ENCODE measurements around the gene NREP. TPM values are rescaled to one million over a fixed set of nuclear protein-coding genes. Genes with fewer than 3 reads are reported as not detected.

NREP gene
- total and polyA plus RNA-seq, 4 experiments from 2014 or later: 0.25 to 0.80 (median 0.38) TPM

DNA sequence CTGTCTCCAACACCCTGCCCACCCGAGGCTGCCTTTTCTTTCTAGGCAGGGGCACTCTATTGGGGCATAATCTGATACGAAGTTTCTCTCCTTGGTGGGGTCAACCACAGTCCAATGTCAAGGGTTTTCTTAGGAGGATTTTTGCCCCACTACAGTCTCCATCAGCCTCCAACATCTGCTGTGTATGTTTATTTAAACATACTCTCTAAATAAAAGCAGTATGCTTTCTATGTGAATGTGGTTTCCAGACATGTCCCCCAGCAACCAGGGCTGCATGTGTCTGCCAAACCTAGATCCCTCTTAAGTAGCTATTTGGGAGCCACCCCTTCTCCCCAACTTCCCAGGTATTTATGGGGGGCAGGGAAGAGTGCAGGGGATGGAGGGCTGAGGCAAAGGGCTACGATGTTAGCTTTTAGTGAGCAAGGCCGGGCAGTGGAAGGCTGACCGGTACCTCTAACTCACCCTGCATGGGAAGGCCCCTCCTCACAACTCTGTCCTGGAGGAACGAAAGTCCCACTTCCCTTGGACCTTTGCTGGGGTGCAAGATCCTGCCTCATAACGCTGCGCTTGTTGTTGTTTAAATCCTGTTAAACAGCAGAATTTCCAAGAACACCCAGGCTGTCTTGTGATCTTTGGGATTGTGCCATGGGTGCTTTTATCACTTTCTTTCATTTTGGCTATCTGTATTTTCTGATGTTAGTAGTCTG lies 75.4 kb downstream of the NREP start:
- Histone ChIP-seq H3K27ac (ENCODE audit: low read depth, low read length) (no peak overlapping the region), H3K4me1 (ENCODE audit: insufficient read depth, low read length) (no peaks in the 10 kb centered on the region), H3K36me3 (ENCODE audit: insufficient read depth, low read length) (no peaks in the 10 kb centered on the region), H3K9me3 (ENCODE audit: control insufficient read depth in 1 of 2, low read length in 2 of 2) (no peaks in the 10 kb centered on the region), H3K27me3 (ENCODE audit: insufficient read depth, low read length) (no peaks in the 10 kb centered on the region), H3K4me3 (ENCODE audit: low read length in 2 of 2) (no peak overlapping the region)
- no peak overlapping the region for H3K4me3 Mint-ChIP-seq
- H3K36me3 Mint-ChIP-seq: no peaks in the 10 kb centered on the region
- POLR2A ChIA-PET (ENCODE audit: partially characterized antibody): no interaction called here
- no peak for DNase-seq
- peaks cover 5 to 7% of the 10 kb centered on the region in 2 donors for H3K27me3 Mint-ChIP-seq
- peaks cover 0 to 1% (median 0%) of the 10 kb centered on the region in 8 donors for H3K9me3 Mint-ChIP-seq
- intact Hi-C loops (cut with micrococcal nuclease): no loop called here
- no peaks in the 10 kb centered on the region for H3K4me1 Mint-ChIP-seq
- no peak overlapping the region for H3K27ac Mint-ChIP-seq
- CTCF ChIA-PET (ENCODE audit: partially characterized antibody): no interaction called here

DNA sequence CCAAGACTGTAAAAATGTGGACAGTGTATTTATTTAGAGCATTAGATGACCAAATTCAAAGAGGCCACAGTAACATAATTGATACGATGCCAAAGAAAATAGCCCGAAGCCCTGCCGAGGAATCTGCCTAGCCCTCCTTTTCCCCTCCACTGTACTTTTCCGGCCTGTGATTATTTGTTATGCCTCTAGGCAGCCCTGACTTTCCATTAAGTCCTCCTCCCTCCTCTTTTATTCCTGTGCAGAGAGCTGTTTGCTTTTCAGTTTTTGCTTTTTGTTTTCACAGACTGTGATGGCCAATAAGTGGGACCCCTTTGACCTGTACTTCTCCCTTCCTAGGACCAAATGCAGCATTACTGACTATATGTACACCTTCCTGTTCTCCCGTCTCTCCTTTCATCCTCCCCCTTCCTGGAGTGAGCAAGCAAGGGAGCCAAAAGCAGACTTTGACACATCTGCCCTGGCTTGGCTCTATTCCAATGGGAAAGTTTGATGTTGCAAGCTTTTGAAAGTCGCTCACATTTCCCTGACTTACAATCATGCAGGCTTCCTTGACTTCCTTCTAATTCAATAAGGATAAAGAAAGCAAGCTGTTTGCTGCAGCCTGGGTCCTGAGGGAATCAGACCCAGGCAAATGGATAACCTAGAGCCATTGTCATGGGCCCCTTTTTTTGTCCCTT lies 76.1 kb downstream of the NREP start:
- DNase-seq: no peak
- ChIA-PET POLR2A (ENCODE audit: partially characterized antibody) (no interaction called here), CTCF (ENCODE audit: partially characterized antibody) (no interaction called here)
- Histone ChIP-seq H3K4me3 (ENCODE audit: low read length in 2 of 2) (no peak overlapping the region), H3K36me3 (ENCODE audit: insufficient read depth, low read length) (no peaks in the 10 kb centered on the region), H3K27me3 (ENCODE audit: insufficient read depth, low read length) (no peaks in the 10 kb centered on the region), H3K27ac (ENCODE audit: low read depth, low read length) (no peak overlapping the region), H3K9me3 (ENCODE audit: control insufficient read depth in 1 of 2, low read length in 2 of 2) (no peaks in the 10 kb centered on the region), H3K4me1 (ENCODE audit: insufficient read depth, low read length) (no peaks in the 10 kb centered on the region)
- peaks cover 0 to 1% (median 0%) of the 10 kb centered on the region in 8 donors for H3K9me3 Mint-ChIP-seq
- no peaks in the 10 kb centered on the region for H3K4me1 Mint-ChIP-seq
- no peak overlapping the region for H3K4me3 Mint-ChIP-seq
- no peaks in the 10 kb centered on the region for H3K36me3 Mint-ChIP-seq
- intact Hi-C loops (cut with micrococcal nuclease): no loop called here
- H3K27ac Mint-ChIP-seq: no peak overlapping the region
- H3K27me3 Mint-ChIP-seq: peaks cover 7 to 8% of the 10 kb centered on the region in 2 donors

DNA sequence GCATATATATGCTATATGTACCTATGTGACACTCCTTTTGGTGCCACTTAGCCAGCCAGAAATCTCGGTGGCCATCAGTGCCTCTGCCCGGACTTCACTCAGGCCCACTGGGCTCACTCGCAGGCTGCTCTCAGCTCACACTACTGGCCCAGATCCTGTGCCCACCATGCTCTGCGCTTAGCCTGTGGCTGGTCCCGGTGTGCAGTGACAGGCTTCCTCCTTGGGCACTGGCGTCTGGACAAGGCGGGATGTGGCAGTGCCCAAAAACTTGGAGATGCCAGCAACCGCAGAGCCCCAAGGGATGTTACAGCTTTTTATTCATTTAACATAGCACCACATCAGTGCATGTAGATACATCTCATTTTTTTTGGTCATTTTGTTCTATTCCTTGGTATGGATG lies 77.4 kb downstream of the NREP start:
- Histone ChIP-seq H3K27me3 (ENCODE audit: insufficient read depth, low read length) (no peaks in the 10 kb centered on the region), H3K4me1 (ENCODE audit: insufficient read depth, low read length) (no peaks in the 10 kb centered on the region), H3K27ac (ENCODE audit: low read depth, low read length) (no peak overlapping the region), H3K4me3 (ENCODE audit: low read length in 2 of 2) (no peak overlapping the region), H3K36me3 (ENCODE audit: insufficient read depth, low read length) (no peaks in the 10 kb centered on the region), H3K9me3 (ENCODE audit: control insufficient read depth in 1 of 2, low read length in 2 of 2) (no peaks in the 10 kb centered on the region)
- Mint-ChIP-seq H3K4me1 (no peaks in the 10 kb centered on the region), H3K9me3 (peaks cover 0 to 1% (median 0%) of the 10 kb centered on the region in 8 donors), H3K27ac (no peak overlapping the region), H3K4me3 (no peak overlapping the region), H3K27me3 (peaks cover 7 to 10% of the 10 kb centered on the region in 2 donors), H3K36me3 (no peaks in the 10 kb centered on the region)
- intact Hi-C loops (cut with micrococcal nuclease): no loop called here
- POLR2A ChIA-PET (ENCODE audit: partially characterized antibody): no interaction called here
- CTCF ChIA-PET (ENCODE audit: partially characterized antibody): no interaction called here
- DNase-seq: no peak

Other genes with a start within 250 kb of the NREP start
- 10 to 100 TPM; 12.4 to 17.2 TPM for gene STARD4, start 244.7 kb downstream of the NREP start, total RNA-seq
- 1 to 10 TPM; 4.5 to 5.5 TPM for gene STARD4, start 244.7 kb downstream of the NREP start, polyA plus RNA-seq

Data from CD4-positive, alpha-beta memory T cell (primary cell).